IMR-90 (cell line): ENCODE results near the gene HAUS3.

Experiments
- BHLHE40 ChIP-seq: fragments of 150-350 bp; IDR thresholded peaks from 2 replicates; pipeline ENCODE4 v1.6.1; 2016; ENCODE audit warnings: mild to moderate bottlenecking, low read depth, low read length
- CEBPB ChIP-seq: IDR thresholded peaks from 2 replicates; pipeline ENCODE4 v1.6.1; 2012; ENCODE audit warnings: low read depth, low read length, improper control_type of control experiment
- CHD1 ChIP-seq: IDR thresholded peaks from 2 replicates; pipeline ENCODE4 v1.6.1; 2012; ENCODE audit warnings: low read depth, low read length, improper control_type of control experiment
- ELK1 ChIP-seq: fragments of 150-350 bp; IDR thresholded peaks from 2 replicates; pipeline ENCODE4 v1.6.1; 2016; ENCODE audit warnings: low read depth, mild to moderate bottlenecking, low read length, moderate library complexity, borderline replicate concordance
- FOS ChIP-seq: fragments of 150-350 bp; IDR thresholded peaks from 2 replicates; pipeline ENCODE4 v1.6.1; 2016; ENCODE audit warnings: low read depth, low read length
- MAZ ChIP-seq: IDR thresholded peaks from 2 replicates; pipeline ENCODE4 v1.6.1; 2012; ENCODE audit warnings: low read depth, mild to moderate bottlenecking, low read length, improper control_type of control experiment, moderate library complexity, borderline replicate concordance
- NFE2L2 ChIP-seq: fragments of 150-350 bp; IDR thresholded peaks from 2 replicates; pipeline ENCODE4 v1.6.1; 2016; ENCODE audit warnings: low read depth, mild to moderate bottlenecking, low read length
- POLR2A ChIP-seq: IDR thresholded peaks from 2 replicates; pipeline ENCODE4 v1.6.1; 2012; ENCODE audit warnings: mild to moderate bottlenecking, low read depth, low read length
- RAD21 ChIP-seq: IDR thresholded peaks from 2 replicates; pipeline ENCODE4 v1.6.1; 2012; ENCODE audit warnings: low read length, improper control_type of control experiment
- RFX5 ChIP-seq: IDR thresholded peaks from 2 replicates; pipeline ENCODE4 v1.8.0; 2012; ENCODE audit warnings: low read depth, mild to moderate bottlenecking, low read length, moderate library complexity
- TF ChIP-seq, protein P1 (sequence below): conservative IDR thresholded peaks from 2 replicates; pipeline ENCODE4 v1.5.1; 2012; ENCODE audit warnings: mild to moderate bottlenecking, low read depth, low read length, improper control_type of control experiment
- TF ChIP-seq, protein P2 (sequence below): fragments of 150-350 bp; IDR thresholded peaks from 2 replicates; pipeline ENCODE4 v1.6.1; 2017; ENCODE audit warnings: mild to moderate bottlenecking, antibody characterized with exemption, low read length, low read depth

GRCh38 chr4:2245057-2245786 is 3.3 kb upstream of the HAUS3 start:
- TF ChIP-seq POLR2A: no peak
- TF ChIP-seq, protein P1, sequence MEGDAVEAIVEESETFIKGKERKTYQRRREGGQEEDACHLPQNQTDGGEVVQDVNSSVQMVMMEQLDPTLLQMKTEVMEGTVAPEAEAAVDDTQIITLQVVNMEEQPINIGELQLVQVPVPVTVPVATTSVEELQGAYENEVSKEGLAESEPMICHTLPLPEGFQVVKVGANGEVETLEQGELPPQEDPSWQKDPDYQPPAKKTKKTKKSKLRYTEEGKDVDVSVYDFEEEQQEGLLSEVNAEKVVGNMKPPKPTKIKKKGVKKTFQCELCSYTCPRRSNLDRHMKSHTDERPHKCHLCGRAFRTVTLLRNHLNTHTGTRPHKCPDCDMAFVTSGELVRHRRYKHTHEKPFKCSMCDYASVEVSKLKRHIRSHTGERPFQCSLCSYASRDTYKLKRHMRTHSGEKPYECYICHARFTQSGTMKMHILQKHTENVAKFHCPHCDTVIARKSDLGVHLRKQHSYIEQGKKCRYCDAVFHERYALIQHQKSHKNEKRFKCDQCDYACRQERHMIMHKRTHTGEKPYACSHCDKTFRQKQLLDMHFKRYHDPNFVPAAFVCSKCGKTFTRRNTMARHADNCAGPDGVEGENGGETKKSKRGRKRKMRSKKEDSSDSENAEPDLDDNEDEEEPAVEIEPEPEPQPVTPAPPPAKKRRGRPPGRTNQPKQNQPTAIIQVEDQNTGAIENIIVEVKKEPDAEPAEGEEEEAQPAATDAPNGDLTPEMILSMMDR: no peak
- no peak for TF ChIP-seq MAZ
- TF ChIP-seq RAD21: no peak
- no peak for TF ChIP-seq CEBPB
- no peak for TF ChIP-seq ELK1
- no peak for TF ChIP-seq FOS
- TF ChIP-seq RFX5: no peak
- TF ChIP-seq, protein P2, sequence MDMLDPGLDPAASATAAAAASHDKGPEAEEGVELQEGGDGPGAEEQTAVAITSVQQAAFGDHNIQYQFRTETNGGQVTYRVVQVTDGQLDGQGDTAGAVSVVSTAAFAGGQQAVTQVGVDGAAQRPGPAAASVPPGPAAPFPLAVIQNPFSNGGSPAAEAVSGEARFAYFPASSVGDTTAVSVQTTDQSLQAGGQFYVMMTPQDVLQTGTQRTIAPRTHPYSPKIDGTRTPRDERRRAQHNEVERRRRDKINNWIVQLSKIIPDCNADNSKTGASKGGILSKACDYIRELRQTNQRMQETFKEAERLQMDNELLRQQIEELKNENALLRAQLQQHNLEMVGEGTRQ: no peak
- TF ChIP-seq CHD1: no peak
- no peak for TF ChIP-seq NFE2L2
- TF ChIP-seq BHLHE40: no peak
